Stimulated activated CD8-positive, alpha-beta memory T cell treated with anti-CD3 and anti-CD28 coated beads, Interleukin-15, amount 100 ng/mL, for 1 hour (primary cell): Measurements from ENCODE around the gene FEZF1.
"Not testable (repeated sequence)": the region's sequence is repeated elsewhere in the genome, so short reads cannot be mapped to it uniquely, and the experiment has no call there.

Experiments used
- DNase-seq: peaks from one replicate; pipeline ENCODE4 v3.0.0-alpha.2; 2020; ENCODE audit warnings: low read depth

The FEZF1 gene

DNA sequence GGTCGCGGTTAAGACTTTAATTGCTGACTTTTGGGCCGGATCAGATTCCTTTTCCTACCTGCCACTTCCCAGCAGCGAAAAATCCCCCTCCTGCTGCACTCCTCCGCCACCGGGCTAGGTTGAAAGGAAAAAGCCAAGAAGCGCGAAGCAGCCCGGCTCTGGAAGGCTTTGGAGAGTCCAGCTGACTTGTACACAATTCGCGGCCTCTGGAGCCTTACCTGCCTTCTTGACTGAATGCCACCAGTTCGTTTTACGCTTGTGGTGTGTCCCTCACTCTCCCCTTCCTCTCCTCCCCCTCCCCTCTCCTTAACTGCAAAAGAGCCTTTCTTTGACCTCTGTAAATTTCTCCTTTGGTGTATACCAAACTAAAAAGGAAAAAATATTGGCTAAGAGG is 2.7 kb upstream of the FEZF1 start:
- DNase-seq: no peak

- no peak for DNase-seq
These were observed 2.0 kb upstream of the FEZF1 start for GRCh38 chr7:122306320-122307227.

- DNase-seq: no peak
These were observed 1.1 kb upstream of the FEZF1 start for GRCh38 chr7:122305475-122306319.

GRCh38 chr7:122304996-122305421 is 459 bp upstream of the FEZF1 start:
- DNase-seq: no peak

DNA sequence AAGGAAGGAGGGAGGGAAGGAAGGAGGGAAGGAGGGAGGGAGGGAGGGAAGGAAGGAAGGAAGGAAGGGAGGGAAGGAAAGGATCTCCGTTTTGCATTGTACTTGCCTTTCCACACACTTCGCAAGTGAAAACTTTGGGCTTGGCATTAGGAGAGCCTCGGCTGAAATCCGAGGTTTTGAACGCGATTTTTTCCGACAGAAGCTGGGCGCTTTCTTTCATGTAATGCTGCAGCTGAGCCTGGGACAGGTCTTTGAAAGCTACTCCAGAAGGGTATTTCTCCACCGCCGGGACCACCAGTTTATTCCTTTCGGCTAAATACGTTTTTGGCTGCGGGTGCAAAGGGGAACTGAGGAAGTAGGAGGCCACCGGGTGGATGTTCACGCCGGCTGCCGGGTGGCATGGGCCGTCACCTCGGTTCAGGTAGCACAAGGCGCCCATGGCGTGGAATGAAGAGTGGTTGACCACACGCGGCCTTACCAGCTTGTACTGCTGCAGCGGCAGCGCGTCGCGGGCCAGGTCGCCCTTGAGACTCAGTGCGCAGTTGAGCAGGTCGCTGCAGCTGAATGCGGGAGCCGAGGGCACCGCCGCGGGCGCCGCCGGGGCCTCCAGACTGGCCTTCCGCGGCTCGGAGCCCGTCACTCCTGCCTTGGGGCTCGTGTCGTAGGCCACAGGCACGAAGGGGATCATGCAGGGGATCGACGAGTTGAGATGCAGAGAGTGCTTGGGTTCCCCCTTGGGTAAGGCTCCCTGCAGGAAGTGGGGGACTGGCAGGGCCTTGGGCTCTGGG is 825 bp downstream of the FEZF1 start:
- DNase-seq: no peak

DNA sequence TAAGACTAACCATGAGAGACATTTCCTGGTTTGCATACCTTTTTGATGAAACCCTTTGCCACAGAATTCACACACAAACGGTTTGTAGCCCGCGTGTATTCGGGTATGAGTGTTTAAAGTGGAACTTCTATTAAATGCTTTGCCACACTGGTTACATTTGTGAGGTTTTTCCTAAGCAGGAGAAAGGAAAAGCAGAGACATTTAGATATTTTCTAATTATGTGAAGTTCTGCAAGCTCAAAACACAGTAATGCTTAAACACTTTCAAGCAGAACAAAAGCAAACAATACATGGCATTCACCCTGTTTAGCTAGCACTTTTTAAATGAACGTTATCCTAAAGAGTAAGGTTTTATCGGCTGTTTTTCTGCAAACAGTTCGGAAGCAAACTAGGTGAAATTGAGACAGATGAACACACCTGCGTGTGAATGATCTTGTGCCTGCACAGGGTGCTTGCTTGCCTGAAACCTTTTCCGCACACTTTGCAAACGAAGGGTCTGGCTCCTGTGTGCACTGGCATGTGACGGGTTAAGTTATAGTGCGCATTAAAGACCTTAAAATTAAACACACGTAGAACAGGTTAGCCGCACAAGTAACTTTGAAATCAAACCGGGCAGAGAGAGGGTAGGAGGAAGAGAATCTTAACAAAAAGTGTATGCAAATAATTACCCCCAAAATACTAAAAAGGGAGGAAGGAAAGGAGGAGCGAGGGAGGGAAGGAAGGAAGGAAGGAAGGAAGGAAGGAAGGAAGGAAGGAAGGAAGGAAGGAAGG is 1.6 kb downstream of the FEZF1 start:
- no peak for DNase-seq

DNA sequence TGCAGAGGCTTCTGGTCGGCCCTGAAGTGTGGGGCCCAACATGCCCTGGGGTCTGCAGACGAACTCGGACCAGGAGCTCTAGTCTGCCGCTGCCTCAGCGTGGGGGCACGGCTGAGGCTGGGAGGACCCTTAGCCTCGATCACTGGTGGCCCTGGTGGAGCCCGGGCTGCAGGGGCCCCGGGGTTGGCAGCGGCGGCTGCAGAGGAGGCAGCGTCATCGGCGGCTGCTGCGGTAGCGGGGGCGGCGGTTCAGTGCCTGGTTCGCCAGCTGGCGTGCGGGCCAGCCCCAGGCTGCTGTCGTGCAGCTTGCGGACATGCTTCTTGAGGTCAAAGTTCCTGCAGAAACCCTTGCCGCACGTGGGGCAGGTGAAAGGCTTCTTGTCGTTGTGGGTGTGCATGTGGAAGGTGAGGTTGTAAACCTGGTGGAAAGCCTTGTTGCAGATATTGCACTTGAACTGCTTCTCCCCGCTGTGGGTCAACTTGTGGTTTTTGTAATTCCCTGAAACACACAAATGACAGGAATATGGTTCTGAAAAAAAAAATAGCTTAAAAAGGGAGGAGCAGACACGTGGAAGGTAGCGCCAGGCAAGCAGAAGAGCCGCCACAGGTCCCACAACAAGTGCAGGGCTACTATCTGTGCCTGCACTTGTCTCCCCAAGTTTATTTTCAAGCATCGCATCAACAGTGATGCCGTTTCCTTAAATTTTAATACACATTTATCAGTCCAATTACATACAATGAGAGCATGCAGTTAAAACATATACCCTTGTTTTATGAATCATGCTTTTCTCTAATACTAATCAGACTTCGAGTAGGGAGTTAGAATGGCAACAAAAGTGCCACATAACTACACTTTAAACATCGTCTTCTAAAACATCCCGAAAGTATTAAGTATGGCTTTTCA is 2.4 kb downstream of the FEZF1 start:
- DNase-seq: no peak

DNA sequence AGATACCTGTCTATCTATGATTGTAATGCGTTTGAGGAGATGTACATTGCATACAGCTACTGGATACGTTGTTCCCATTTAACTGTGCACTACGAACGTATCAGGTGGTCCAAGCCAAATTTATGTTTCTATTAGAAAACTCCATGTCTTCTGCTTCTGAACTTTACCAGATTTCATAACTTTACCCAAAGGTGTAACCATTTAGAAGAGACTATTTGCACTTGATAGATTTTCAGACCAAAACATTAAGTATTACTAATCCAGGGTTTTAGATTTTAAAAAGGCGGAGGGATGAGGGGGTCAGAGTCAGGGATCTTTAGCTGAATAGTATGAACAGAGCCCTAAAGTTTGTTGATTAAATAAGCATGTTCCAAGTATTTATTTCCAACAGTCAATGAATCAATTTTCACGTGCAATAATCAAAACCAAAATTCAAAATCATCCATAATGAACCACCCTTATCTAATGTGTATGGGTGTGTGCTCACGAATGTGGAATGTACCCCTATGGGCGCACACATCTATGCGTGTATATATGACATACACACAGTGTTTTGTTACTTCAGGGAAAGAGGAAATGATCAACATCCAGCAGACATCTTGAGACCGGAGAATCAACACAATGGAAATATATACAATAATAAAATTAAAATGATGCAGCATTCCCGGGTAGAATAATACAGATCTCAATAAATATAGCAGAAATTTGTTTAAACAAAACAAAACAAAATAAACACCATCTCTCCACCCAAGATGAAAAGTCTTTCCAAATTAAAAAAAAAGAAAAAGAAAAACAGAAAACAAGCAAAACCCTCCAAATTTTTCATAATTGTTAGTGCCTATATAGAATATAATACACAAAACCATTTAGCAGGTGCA is 3.4 kb downstream of the FEZF1 start:
- DNase-seq: no peak

GRCh38 chr7:122300211-122300932 is 4.2 kb downstream of the FEZF1 start:
- no peak for DNase-seq

DNA sequence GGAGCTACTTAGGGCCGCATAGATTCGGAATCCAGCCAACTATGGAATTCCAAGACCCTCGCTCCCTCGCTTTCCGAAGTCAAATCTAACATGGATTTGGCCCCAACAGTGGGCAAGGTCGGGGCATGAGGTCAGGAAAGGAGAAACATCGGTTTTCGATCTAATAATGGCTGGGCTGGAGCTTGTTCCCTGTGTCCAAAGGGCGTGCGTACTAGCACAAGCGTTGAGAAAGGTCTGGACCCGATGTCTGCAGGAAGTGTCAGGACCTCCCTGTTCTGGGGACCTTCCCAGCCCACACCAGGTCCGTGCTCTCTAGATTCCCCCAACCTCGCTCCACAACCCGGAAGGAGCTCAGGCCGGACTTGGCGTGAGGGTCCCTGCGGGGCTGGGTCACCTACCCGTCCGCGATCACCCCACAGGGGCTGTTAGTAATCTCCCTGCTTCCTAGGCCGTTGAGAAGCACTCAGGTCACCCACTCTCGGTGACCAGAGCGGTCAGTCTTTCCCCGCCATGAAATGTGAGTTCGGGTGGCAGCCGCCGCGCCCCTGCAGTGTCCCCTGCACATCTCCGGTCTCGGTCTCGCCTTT is 4.8 kb downstream of the FEZF1 start:
- no peak for DNase-seq

DNA sequence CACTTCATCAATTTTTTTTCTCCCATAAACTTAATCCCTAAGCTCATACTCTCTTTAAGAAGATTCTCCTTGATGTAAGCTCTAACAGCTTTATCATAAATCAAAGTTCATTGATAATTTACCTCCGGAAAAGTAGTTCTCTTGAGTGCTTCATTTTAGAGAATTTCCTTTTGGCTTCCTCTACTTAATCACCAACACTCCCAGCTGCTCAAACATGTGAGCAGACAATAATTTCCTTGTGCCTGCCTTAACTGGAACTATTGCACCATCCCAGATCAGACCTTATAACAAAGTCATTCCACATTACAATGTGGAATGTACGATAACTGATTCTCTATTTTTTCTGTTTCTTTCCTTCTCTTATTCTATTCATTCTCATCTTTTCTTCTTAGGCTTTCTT is 5.9 kb downstream of the FEZF1 start:
- no peak for DNase-seq

DNA sequence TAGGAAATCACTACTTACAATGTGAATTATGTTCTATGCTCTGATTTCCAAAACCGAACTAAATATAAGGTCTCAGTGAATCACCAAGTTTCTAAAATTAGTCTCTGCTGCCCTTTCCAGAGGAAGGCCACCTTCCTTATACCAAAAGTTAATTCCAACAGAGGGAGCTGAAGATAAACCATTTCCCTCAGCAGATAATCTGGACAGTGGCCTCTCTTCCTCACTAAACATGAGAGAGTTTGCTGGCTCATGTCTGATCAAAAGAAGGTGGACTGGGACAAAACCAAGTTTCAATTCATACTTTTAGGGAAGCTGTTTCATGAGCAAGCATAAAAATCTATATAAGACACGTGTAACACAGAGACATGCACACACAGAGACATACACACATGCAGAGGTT is 6.4 kb downstream of the FEZF1 start:
- no peak for DNase-seq

- no peak for DNase-seq
These were observed 13.4 kb downstream of the FEZF1 start for GRCh38 chr7:122291189-122291588.

- DNase-seq: no peak
These were observed 14.1 kb downstream of the FEZF1 start for GRCh38 chr7:122290476-122290875.

GRCh38 chr7:122289426-122289825 is 15.1 kb downstream of the FEZF1 start:
- DNase-seq: no peak

- not testable (repeated sequence) for DNase-seq
These were observed 19.9 kb downstream of the FEZF1 start for GRCh38 chr7:122284608-122285007.

DNA sequence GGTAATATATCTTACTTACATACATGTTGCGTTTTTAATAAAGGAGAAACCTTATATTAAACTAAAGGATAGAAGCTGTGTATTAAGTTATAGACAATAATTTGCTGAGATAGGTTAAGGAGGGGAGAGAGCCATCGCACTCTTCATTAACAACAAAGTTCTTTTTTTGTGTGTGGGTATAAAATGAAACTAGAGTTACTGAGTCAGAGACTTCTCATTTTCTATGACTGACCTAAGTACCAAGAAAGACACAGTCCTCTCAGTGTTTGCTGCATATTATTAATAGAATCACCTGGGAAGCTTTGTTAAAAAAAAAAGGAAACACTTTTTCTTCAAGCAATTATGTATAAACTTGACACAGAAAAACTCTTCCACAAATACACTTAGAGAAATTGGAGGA is 31.4 kb downstream of the FEZF1 start:
- no peak for DNase-seq

- no peak for DNase-seq
These were observed 35.3 kb downstream of the FEZF1 start for GRCh38 chr7:122269241-122269640.
